Neural cell (in vitro differentiated cells): ENCODE results near the gene HBD.

Experiments used
- EZH2 ChIP-seq: fragments of 200-600, 300-800 bp; shearing (Covaris generic), sonication (generic); IDR thresholded peaks from 2 replicates; pipeline ENCODE4 v1.6.1; 2014; ENCODE audit warnings: antibody characterized with exemption, low read length, borderline replicate concordance, mild to moderate bottlenecking; ENCODE audit not compliant: insufficient read depth, poor library complexity, severe bottlenecking
- POLR2AphosphoS5 ChIP-seq: IDR thresholded peaks from 2 replicates; pipeline ENCODE4 v1.6.1; 2012
- TF ChIP-seq, protein P1 (sequence below): fragments of 450-650 bp; IDR thresholded peaks from 2 replicates; pipeline ENCODE4 v1.5.1; 2014; ENCODE audit warnings: antibody characterized with exemption, mild to moderate bottlenecking, moderate library complexity; ENCODE audit not compliant: poor library complexity, severe bottlenecking
- TF ChIP-seq, protein P2 (sequence below): IDR thresholded peaks from 2 replicates; pipeline ENCODE4 v1.6.1; 2012; ENCODE audit warnings: borderline replicate concordance

DNA sequence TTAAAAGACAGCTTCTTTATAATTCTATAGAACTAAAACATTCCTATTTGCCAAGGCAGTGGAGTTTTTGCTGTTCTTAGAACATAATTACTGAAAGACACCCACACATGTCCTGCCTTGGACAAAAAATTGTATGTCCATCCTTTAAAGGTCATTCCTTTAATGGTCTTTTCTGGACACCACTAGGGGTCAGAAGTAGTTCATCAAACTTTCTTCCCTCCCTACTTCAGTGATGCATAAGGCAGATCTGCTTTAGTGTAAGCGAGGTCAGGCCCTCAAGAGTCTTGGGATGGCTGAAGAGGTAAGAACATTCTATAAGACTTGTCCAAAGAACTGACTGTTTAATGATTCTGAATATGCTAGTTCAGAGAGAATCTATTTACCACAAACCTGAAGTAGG, 29.5 kb downstream of the HBD start:
- TF ChIP-seq, protein P1, sequence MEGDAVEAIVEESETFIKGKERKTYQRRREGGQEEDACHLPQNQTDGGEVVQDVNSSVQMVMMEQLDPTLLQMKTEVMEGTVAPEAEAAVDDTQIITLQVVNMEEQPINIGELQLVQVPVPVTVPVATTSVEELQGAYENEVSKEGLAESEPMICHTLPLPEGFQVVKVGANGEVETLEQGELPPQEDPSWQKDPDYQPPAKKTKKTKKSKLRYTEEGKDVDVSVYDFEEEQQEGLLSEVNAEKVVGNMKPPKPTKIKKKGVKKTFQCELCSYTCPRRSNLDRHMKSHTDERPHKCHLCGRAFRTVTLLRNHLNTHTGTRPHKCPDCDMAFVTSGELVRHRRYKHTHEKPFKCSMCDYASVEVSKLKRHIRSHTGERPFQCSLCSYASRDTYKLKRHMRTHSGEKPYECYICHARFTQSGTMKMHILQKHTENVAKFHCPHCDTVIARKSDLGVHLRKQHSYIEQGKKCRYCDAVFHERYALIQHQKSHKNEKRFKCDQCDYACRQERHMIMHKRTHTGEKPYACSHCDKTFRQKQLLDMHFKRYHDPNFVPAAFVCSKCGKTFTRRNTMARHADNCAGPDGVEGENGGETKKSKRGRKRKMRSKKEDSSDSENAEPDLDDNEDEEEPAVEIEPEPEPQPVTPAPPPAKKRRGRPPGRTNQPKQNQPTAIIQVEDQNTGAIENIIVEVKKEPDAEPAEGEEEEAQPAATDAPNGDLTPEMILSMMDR = no peak
- TF ChIP-seq POLR2AphosphoS5 (no peak), EZH2 (no peak)
- TF ChIP-seq, protein P2, sequence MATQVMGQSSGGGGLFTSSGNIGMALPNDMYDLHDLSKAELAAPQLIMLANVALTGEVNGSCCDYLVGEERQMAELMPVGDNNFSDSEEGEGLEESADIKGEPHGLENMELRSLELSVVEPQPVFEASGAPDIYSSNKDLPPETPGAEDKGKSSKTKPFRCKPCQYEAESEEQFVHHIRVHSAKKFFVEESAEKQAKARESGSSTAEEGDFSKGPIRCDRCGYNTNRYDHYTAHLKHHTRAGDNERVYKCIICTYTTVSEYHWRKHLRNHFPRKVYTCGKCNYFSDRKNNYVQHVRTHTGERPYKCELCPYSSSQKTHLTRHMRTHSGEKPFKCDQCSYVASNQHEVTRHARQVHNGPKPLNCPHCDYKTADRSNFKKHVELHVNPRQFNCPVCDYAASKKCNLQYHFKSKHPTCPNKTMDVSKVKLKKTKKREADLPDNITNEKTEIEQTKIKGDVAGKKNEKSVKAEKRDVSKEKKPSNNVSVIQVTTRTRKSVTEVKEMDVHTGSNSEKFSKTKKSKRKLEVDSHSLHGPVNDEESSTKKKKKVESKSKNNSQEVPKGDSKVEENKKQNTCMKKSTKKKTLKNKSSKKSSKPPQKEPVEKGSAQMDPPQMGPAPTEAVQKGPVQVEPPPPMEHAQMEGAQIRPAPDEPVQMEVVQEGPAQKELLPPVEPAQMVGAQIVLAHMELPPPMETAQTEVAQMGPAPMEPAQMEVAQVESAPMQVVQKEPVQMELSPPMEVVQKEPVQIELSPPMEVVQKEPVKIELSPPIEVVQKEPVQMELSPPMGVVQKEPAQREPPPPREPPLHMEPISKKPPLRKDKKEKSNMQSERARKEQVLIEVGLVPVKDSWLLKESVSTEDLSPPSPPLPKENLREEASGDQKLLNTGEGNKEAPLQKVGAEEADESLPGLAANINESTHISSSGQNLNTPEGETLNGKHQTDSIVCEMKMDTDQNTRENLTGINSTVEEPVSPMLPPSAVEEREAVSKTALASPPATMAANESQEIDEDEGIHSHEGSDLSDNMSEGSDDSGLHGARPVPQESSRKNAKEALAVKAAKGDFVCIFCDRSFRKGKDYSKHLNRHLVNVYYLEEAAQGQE = no peak
